Adipocyte (in vitro differentiated cells): ENCODE data around the gene TMEM190.
"Not testable (repeated sequence)": the region's sequence is repeated elsewhere in the genome, so short reads cannot be mapped to it uniquely, and the experiment has no call there.

Source experiments
- DNase-seq: peaks from one replicate; pipeline ENCODE4 v3.0.0-alpha.2; 2015; ENCODE audit warnings: low read depth
- H3K27me3 ChIP-seq: replicated peaks from 2 replicates; pipeline ENCODE4 v1.7.0; 2013; ENCODE audit warnings: mild to moderate bottlenecking, low read length, moderate library complexity; ENCODE audit not compliant: control insufficient read depth, insufficient read depth
- H3K36me3 ChIP-seq: 2 replicates; pipeline ENCODE4 v1.7.0; 2013; ENCODE audit warnings: low read length, mild to moderate bottlenecking, moderate library complexity; ENCODE audit not compliant: control insufficient read depth, insufficient read depth, severe bottlenecking
- H3K4me1 ChIP-seq: 2 replicates; pipeline ENCODE4 v1.7.0; 2013; ENCODE audit warnings: mild to moderate bottlenecking, low read length, moderate library complexity; ENCODE audit not compliant: control insufficient read depth, insufficient read depth
- H3K4me3 ChIP-seq: 2 replicates; pipeline ENCODE4 v1.7.0; 2013; ENCODE audit warnings: mild to moderate bottlenecking, low read length, moderate library complexity
- H3K9ac ChIP-seq: 2 replicates; pipeline ENCODE4 v1.7.0; 2013; ENCODE audit warnings: mild to moderate bottlenecking, low read length, moderate library complexity
- H3K9me3 ChIP-seq: 2 replicates; pipeline ENCODE4 v1.7.0; 2013; ENCODE audit warnings: mild to moderate bottlenecking, low read length, moderate library complexity; ENCODE audit not compliant: control insufficient read depth

The TMEM190 gene

DNA sequence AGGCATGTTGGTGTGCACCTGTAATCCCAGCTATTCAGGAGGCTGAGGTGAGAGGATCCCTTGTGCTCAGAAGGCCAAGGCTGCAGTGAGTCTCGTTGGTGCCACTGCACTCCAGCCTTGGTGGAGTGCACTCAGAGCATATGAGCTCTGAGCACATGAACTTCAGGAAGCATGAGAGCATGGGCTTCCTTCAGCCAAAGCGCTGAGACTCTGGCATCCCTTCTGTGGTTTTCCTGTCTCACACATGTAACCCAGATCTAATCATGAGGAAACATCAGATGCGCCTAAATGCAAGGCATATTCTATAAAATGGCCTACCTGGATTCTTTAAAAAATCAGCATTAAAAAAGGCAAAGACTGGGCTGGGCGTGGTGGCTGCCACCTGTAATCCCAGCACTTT lies 44.7 kb downstream of the TMEM190 start:
- not testable (repeated sequence) for H3K4me3 ChIP-seq, H3K36me3 ChIP-seq, H3K9ac ChIP-seq, H3K9me3 ChIP-seq, H3K4me1 ChIP-seq, DNase-seq
- H3K27me3 ChIP-seq, result peaks cover 27% of the 10 kb centered on the region

DNA sequence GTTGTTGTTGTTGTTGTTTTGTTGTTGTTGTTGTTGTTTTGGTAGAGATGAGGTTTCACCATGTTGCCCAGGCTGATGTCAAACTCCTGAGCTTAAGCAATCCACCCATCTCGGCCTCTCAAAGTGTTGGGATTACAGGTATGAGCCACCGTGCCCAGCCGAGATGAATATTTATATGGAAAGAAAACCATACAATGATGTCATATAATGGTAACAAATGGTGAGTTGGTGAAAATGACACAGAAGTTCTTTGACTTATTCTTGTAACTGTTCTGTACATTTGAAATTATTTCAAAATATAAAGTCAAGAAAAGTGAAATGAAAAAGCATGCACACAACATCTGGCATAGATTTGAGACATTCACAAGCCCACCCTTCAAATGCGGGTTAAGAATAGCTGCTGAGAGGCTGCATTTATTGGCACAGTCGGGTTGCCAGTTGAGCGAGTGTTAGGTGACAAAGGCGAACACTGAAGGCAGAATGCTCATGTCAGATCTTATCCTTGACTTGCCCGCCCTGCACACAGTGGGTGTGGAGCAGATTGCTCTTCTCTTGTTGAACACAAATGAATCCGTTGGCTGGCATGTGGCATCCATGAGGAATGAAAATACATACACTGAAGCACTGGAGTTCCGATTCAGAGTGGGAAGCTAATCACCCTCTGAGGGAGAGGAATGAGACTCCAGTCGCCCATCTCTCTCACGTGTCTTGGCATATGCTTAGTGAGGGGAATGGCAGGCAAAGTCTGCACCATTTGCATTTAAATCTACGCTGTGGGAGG lies 46.8 kb downstream of the TMEM190 start:
- Histone ChIP-seq H3K9me3 (no peaks in the 10 kb centered on the region), H3K36me3 (no peaks in the 10 kb centered on the region), H3K4me1 (no peaks in the 10 kb centered on the region), H3K27me3 (peaks cover 30% of the 10 kb centered on the region), H3K9ac (no peak overlapping the region), H3K4me3 (no peak overlapping the region)
- DNase-seq, result no peak

DNA sequence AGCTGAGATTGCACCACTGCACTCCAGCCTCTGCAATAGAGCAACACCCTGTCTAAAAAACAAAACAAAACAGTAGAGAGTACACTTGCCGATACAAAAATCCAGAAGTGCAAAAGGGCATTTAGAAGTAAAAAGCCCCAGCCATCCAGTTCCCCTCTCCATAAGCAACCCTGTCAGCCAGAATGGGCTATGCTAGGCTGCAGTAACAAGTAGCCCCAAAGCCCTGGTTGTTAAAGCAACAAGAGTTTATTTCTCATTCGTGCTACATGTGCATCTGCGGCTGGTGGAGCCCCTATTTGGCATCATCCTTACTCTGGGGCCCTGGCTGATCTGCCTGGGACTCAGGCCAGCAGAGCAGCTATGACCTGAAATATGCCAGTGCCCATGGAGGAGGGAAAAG lies 47.9 kb downstream of the TMEM190 start:
- Histone ChIP-seq H3K36me3 (no peaks in the 10 kb centered on the region), H3K9ac (no peak overlapping the region), H3K9me3 (no peaks in the 10 kb centered on the region), H3K4me1 (no peaks in the 10 kb centered on the region), H3K4me3 (no peak overlapping the region), H3K27me3 (peaks cover 35% of the 10 kb centered on the region)
- DNase-seq, result no peak

DNA sequence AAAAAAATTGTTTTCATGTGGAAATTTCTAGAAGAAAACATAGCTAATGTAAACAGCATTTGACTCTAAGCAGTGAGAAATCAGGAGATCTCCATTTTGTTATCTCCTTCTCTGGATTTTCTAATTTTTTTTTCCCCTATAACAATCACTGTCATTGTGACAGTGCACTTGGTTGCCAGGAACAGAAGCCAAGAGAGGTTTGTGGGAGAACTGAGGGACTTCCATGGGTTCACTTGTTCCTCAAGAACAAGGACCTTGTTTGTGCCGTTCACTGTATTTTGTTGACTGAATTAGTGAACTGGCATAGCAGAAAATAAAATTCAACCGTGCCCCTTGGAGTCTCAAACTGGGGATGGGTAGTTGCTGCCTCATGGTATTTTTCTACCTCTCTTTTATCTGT lies 49.4 kb downstream of the TMEM190 start:
- Histone ChIP-seq H3K4me3 (no peak overlapping the region), H3K9ac (no peak overlapping the region), H3K4me1 (no peaks in the 10 kb centered on the region), H3K9me3 (no peaks in the 10 kb centered on the region), H3K36me3 (no peaks in the 10 kb centered on the region), H3K27me3 (peaks cover 38% of the 10 kb centered on the region)
- no peak for DNase-seq
